Pancreas (tissue), 10 donors: ENCODE data around the gene PTPN6. TPM values are rescaled to one million over a fixed set of nuclear protein-coding genes. Genes with fewer than 3 reads are reported as not detected.
A peak's percentile ranks its signal among the peaks of the same experiment; 100 is the strongest.

Experiments
- ATAC-seq, 4 donors: fragments of 200-7000 bp; cut with Tn5 transposase; one replicate each; pipeline versions ENCODE4 v1.8.0 to v1.9.1; 2020; ENCODE audit warnings: mild to moderate bottlenecking in 4 of 4, moderate library complexity in 4 of 4
- DNase-seq, 6 donors: peaks; one replicate each; pipeline ENCODE4 v3.0.0-alpha.2; 2020
- FAIRE-seq: peaks from 2 replicates; lab custom pipeline; 2012; peaks lifted over from hg19 to GRCh38; lab: Jason Lieb, UNC
- H3K27ac ChIP-seq, 4 donors: fragments of 200-600 bp; sonication (generic); 1 replicate in 3 of 4; 2 replicates in 1 of 4; pipeline versions ENCODE4 v1.5.0 to v1.8.0; 2020
- H3K27me3 ChIP-seq, 4 donors: fragments of 200-600 bp; one replicate each; pipeline ENCODE4 v1.8.0; 2021
- H3K36me3 ChIP-seq, 3 donors: fragments of 200-600 bp; sonication (generic) in 1 of 3; one replicate each; pipeline versions ENCODE4 v1.5.0 to v1.8.0; 2020 to 2021
- H3K4me1 ChIP-seq, 3 donors: fragments of 200-600 bp; one replicate each; pipeline ENCODE4 v1.8.0; 2021
- H3K4me3 ChIP-seq, 4 donors: fragments of 200-600 bp; sonication (generic) in 2 of 4; one replicate each; pipeline versions ENCODE4 v1.5.0 to v1.8.0; 2020 to 2021
- H3K9me3 ChIP-seq, 4 donors: fragments of 200-600 bp; one replicate each; pipeline ENCODE4 v1.8.0; 2021
- CTCF ChIP-seq, 4 donors: fragments of 200-600 bp; sonication (generic) in 3 of 4; IDR thresholded peaks; one replicate each; pipeline versions ENCODE4 v1.5.0 to v1.8.0; 2021; ENCODE audit warnings: antibody characterized with exemption in 4 of 4
- WGBS, 2 donors: extraction: QIAGEN DNeasy Blood & Tissue Kit; methylation state at CpG; one replicate each; pipeline ENCODE4 v1.1.7; 2013; 5-methylcytosine and 5-hydroxymethylcytosine counted together
- intact Hi-C, 3 donors: fragments of 100-400 bp; cut with DNase I; formaldehyde crosslinking; loops; one replicate each; pipeline versions ENCODE4 v1.11.1 to v1.14.2; 2022
- polyA plus RNA-seq, 2 donors: library from polyadenylated mRNA; stranded (reverse); fragments of 200-250 nt; gene quantifications; one replicate each; pipeline ENCODE4 v1.2.3, GENCODE V29; 2013
- total RNA-seq, 6 donors: library from RNA; stranded (reverse); fragmentation: NEBNext Ultra II Directional in 4 of 6; extraction: Animal tissue kit (Norgen Biotek cat#: 25700) in 4 of 6; gene quantifications; one replicate each; pipeline versions ENCODE4 v1.2.1 to v1.2.4, GENCODE V29; 2021 to 2023
- donor health status: healthy with polysubstance abuse.
- donor health status: DM: no; HTN: no; CAD: no; lungs with moderate emphysema.
- donor health status: DM: no; HTN: no; CAD: no.
- donor health status: control.
- donor health status: control.
- donor health status: Bipolar disorder and iron deficiency.
- donor health status: DM: yes; HTN: yes; CAD: no.
- donor health status: DM: no; HTN: no; CAD: no.
- donor health status: DM: no; HTN: no; CAD: no.
- donor health status: DM: yes; HTN: yes; CAD: no.

Gene PTPN6
- total and polyA plus RNA-seq, 8 donors: 13.3 to 53.1 (median 20.3) TPM

GRCh38 chr12:6955108-6956020, 4.2 kb downstream of the PTPN6 start:
- DNase-seq (peak in 4 of 6 donors; percentile 15 to 44 (median 30)), ATAC-seq (no peak), FAIRE-seq (no peak)
- Histone ChIP-seq H3K27ac (no peak overlapping the region), H3K4me1 (peaks cover 0 to 1% (median 0%) of the 10 kb centered on the region in 3 donors), H3K36me3 (no peaks in the 10 kb centered on the region), H3K9me3 (no peaks in the 10 kb centered on the region), H3K4me3 (no peak overlapping the region), H3K27me3 (no peaks in the 10 kb centered on the region)
- TF ChIP-seq CTCF (IDR thresholded peaks at IDR 0.05): no peak
- intact Hi-C loops: no loop called here
- 92 to 95% methylated on average over 20 to 22 of the region's 22 CpGs for WGBS, 2 donors

GRCh38 chr12:6956021-6956727, 5.0 kb downstream of the PTPN6 start:
- DNase-seq: peak in 1 of 6 donors; percentile 25
- FAIRE-seq: no peak
- no peak overlapping the region for H3K27ac ChIP-seq
- no peak for TF ChIP-seq CTCF (IDR thresholded peaks at IDR 0.05)
- H3K27me3 ChIP-seq: no peaks in the 10 kb centered on the region
- ATAC-seq: no peak
- H3K9me3 ChIP-seq: no peaks in the 10 kb centered on the region
- no peaks in the 10 kb centered on the region for H3K36me3 ChIP-seq
- WGBS, 2 donors: 83 to 86% methylated on average over 28 of the region's 28 CpGs
- no peak overlapping the region for H3K4me3 ChIP-seq
- peaks cover 0 to 9% (median 6%) of the 10 kb centered on the region in 3 donors for H3K4me1 ChIP-seq
- intact Hi-C loops: no loop called here

GRCh38 chr12:6957151-6957701, 6.1 kb downstream of the PTPN6 start:
- no peak for FAIRE-seq
- no peaks in the 10 kb centered on the region for H3K9me3 ChIP-seq
- H3K4me1 ChIP-seq: peaks cover 0 to 20% (median 14%) of the 10 kb centered on the region in 3 donors
- H3K27me3 ChIP-seq: no peaks in the 10 kb centered on the region
- H3K4me3 ChIP-seq: no peak overlapping the region
- H3K36me3 ChIP-seq: no peaks in the 10 kb centered on the region
- TF ChIP-seq CTCF (IDR thresholded peaks at IDR 0.05): no peak
- WGBS, 2 donors: 83 to 85% methylated on average over 20 of the region's 20 CpGs
- intact Hi-C loops: no loop called here
- DNase-seq: peak in 2 of 6 donors; percentile 39 to 72
- H3K27ac ChIP-seq: no peak overlapping the region
- ATAC-seq: no peak

GRCh38 chr12:6957741-6958608, 6.8 kb downstream of the PTPN6 start:
- Histone ChIP-seq H3K4me1 (peaks cover 0 to 20% (median 14%) of the 10 kb centered on the region in 3 donors), H3K27ac (no peak overlapping the region), H3K27me3 (no peaks in the 10 kb centered on the region), H3K36me3 (no peaks in the 10 kb centered on the region), H3K4me3 (no peak overlapping the region), H3K9me3 (no peaks in the 10 kb centered on the region)
- intact Hi-C loops: no loop called here
- no peak for FAIRE-seq
- 90 to 93% methylated on average over 28 of the region's 28 CpGs for WGBS, 2 donors
- no peak for TF ChIP-seq CTCF (IDR thresholded peaks at IDR 0.05)
- peak in 1 of 6 donors; percentile 31 for DNase-seq
- ATAC-seq: no peak
